ENCODE results near the gene SMIM7. TPM values are rescaled to one million over a fixed set of nuclear protein-coding genes. Genes with fewer than 3 reads are reported as not detected.

Gene SMIM7
- total RNA-seq, 1 donor from 2014 or later, result 131 TPM

DNA sequence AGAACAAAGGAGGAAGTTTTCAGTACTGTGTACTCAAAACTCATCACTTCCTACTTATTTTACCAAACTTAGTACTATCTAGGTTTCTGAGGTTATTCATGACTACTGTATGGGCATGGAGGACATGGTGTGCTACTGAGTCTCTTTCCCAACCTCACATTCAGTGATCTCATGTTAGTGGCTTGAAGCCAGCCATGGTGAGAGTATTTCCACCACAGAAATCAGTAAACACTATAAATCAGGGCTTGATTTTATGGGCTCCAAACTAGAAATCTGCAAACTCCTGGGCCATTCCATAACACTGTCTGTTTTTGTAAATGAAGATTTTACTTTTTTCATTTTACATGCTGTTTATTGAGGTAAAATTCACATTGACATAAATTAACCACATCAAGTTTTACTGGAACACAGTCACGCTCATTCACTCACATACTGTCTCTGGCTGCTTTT, 51.6 kb downstream of the SMIM7 start:
- no peak for DNase-seq (ENCODE audit: low read depth)

DNA sequence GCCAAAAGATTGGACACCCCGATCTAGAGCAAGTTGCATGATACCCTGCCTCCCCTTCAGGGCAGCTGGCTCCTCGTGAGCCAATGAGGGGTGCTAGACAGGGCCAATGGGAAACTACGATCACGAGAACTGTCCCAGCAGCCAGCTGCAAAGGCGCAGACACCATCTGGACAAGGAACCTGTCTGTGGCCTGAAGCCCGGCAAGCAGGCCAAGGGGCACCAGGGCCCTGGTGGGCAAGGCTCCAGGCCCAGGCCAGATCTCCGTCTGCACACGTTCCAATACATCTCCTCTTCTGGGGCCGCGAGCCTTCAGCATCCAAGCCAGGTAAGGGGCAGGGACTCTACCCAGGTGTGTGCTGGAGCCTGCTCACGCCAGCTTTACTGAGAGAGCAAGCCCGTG, 52.1 kb downstream of the SMIM7 start:
- TF ChIP-seq CTCF (conservative IDR thresholded peaks at IDR 0.05; ENCODE audit: low read depth, low read length), result no peak
- no peak overlapping the region for H3K4me3 ChIP-seq (ENCODE audit: low read depth, low read length)
- DNase-seq (ENCODE audit: low read depth), result no peak

More for the DNA sequence above, 51.6 kb downstream of the SMIM7 start:
- no peak overlapping the region for H3K4me3 ChIP-seq (ENCODE audit: low read depth, low read length)
- no peak for TF ChIP-seq CTCF (conservative IDR thresholded peaks at IDR 0.05; ENCODE audit: low read depth, low read length)

DNA sequence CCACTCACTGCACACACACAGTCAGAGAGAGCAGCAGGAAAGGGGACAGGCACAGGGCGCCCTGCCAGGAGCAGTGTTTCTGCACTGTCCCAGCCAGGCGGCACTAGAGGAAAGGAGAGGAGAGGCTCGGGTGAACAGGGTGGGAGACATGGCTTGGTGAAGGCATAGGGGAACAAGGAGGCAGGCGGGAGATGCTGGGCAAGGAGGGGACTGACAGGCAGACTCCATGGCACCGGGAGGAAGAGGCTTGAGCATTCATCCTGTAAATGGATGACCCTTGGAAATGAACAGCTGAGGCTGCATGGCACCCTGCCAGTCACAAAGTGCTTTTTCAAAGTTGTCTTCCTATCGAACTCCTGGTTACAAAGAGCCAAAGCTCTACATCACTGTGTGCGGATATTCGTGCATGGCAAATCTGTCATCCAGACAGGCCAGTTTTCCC, 54.4 kb downstream of the SMIM7 start:
- H3K4me3 ChIP-seq (ENCODE audit: low read depth, low read length), result no peak overlapping the region
- no peak for DNase-seq (ENCODE audit: low read depth)
- TF ChIP-seq CTCF (conservative IDR thresholded peaks at IDR 0.05; ENCODE audit: low read depth, low read length), result no peak

DNA sequence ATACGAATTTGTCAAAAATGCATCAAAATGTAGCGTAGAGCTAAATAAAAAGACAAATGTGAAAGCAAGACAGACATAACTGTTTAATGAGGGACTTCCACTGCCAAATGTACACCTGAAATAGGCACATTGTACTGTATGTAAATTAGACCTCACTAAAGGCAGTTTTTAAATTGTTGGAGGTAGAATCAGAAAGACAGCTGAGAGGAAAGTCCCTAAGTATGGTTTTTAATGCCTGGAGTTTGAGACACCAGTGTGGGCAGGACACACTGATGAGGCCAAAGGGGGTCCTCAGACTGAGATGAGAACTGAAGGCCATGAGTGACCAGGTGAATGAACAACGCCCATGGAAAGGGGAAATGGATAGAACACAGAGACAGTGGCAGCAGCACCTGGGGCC, 54.8 kb downstream of the SMIM7 start:
- TF ChIP-seq CTCF (conservative IDR thresholded peaks at IDR 0.05; ENCODE audit: low read depth, low read length), result no peak
- DNase-seq (ENCODE audit: low read depth), result no peak
- no peak overlapping the region for H3K4me3 ChIP-seq (ENCODE audit: low read depth, low read length)

DNA sequence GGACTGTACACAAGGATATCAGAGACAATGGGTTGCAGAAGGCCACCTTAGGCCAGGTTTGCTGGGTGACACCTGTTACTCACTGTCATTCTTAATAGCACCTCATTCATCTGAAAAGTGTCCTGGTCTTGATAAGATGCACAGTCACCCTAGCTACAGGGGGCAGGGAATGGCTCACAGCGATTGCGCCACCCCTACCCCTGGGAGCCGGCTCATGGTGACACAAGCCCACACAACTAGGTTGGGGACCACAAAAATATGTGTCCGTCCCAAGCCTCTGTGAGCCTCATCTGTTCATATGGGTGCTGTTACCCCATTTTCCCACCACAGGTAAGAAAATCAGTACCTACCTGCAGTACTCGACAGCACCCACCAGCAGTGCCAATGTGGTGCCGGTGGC, 55.3 kb downstream of the SMIM7 start:
- DNase-seq (ENCODE audit: low read depth), result no peak
- TF ChIP-seq CTCF (conservative IDR thresholded peaks at IDR 0.05; ENCODE audit: low read depth, low read length), result no peak
- no peak overlapping the region for H3K4me3 ChIP-seq (ENCODE audit: low read depth, low read length)

- no peak overlapping the region for H3K4me3 ChIP-seq (ENCODE audit: low read depth, low read length)
- DNase-seq (ENCODE audit: low read depth), result no peak
- TF ChIP-seq CTCF (conservative IDR thresholded peaks at IDR 0.05; ENCODE audit: low read depth, low read length), result no peak
Measured at GRCh38 chr19:16603090-16603489, 56.9 kb downstream of the SMIM7 start.

DNA sequence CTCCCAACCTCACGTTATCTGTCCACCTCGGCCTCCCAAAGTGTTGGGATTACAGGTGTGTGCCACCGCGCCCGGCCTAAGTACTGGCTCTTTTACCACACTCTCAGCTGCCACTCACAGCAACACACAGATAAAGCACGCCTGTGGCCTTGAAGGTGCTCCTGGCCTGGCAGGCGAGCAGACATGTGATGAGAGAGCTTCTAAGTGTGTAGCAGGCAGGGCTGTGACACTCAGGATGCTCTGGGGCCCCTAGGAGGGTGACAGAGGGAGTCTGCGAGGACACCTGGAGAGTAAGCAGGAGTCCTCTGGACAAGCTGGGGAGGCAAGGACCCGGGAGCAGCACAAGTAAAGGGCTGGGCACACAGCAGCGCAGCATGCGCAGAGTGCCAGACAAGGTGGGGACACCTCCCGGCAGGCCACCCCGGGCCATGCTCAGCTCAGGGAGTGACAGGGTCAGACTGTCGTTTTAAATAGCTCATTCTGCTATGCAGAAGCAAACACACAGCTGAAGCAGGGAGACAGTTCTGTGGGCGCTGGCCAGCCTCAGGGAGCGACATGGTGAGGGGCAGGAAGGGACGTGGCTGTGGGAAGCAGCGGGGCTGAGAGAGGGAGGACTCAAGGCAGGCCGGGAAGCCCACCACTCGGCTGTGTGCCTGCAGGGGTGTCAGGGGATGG, 58.4 kb downstream of the SMIM7 start:
- TF ChIP-seq CTCF (conservative IDR thresholded peaks at IDR 0.05; ENCODE audit: low read depth, low read length), result no peak
- no peak overlapping the region for H3K4me3 ChIP-seq (ENCODE audit: low read depth, low read length)
- DNase-seq (ENCODE audit: low read depth), result no peak

Measured in epithelial cell of proximal tubule (primary cell).